ENCODE results near the gene CAMK1G. TPM values are rescaled to one million over a fixed set of nuclear protein-coding genes. Genes with fewer than 3 reads are reported as not detected.

Gene CAMK1G
- 1 to 10 TPM; 2.1 to 6.8 TPM for total RNA-seq
- 10 to 100 TPM; 10.7 to 10.8 TPM for polyA plus RNA-seq (ENCODE audit: insufficient read length in 2 of 2)
- long read RNA-seq, donor 1, partial matches to known transcripts: 0 of 2 reads
- long read RNA-seq, donor 1, other reads (novel, unspliced or antisense): 0 of 2 reads
- long read RNA-seq, donor 2, partial matches to known transcripts: 0 of 1 reads
- long read RNA-seq, donor 2, other reads (novel, unspliced or antisense): 0 of 1 reads
- long read RNA-seq, donor 3: 0 reads
- long read RNA-seq, donor 4: 0 reads

DNA sequence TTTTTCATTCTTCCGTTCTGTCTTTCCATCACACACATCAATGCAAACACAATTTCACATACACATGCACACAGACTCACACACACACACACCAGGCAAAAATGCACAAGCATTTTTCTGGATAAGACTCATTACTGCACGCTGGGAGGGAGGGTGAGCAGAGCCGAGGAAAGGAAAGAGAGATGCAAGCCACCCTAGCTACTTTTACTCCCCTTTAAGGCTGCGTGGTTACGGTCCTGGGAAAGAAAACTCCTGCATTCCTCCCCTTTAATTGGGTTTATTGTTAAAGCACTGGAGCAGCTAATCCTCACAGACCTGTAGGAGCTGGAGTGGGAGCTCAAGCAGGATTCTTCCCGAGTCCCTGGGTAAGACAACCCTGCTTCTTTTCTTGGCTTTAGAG, at the start of gene CAMK1G:
Gene CAMK1G, plus strand, starts transcription at position 307 of the 400 bp plus-strand sequence. CDS start 11,270 bp downstream, outside the sequence.
- 0% methylated on average over 1 of the region's 6 CpGs for WGBS (ENCODE audit: insufficient coverage)
- DNase-seq (ENCODE audit: low read depth in 4 of 6, low spot score in 6 of 6): peak in 5 of 6 donors; percentile 60 to 97 (median 79)
- H3K27ac ChIP-seq (ENCODE audit: low read depth, low read length): peak within 1 kb of the TSS; percentile 67
- peaks cover 20% of the 10 kb centered on the region for H3K4me1 ChIP-seq (ENCODE audit: control insufficient read depth, insufficient read depth, low read length)
- H3K4me3 ChIP-seq (ENCODE audit: low read depth, low read length): peak within 1 kb of the TSS; percentile 49
- H3K9me3 ChIP-seq (ENCODE audit: control insufficient read depth, insufficient read depth, low read length): no peaks in the 10 kb centered on the region
- no peaks in the 10 kb centered on the region for H3K36me3 ChIP-seq (ENCODE audit: control insufficient read depth, insufficient read depth, low read length)
- H3K27me3 ChIP-seq (ENCODE audit: control insufficient read depth, insufficient read depth, low read length): peaks cover 13% of the 10 kb centered on the region

DNA sequence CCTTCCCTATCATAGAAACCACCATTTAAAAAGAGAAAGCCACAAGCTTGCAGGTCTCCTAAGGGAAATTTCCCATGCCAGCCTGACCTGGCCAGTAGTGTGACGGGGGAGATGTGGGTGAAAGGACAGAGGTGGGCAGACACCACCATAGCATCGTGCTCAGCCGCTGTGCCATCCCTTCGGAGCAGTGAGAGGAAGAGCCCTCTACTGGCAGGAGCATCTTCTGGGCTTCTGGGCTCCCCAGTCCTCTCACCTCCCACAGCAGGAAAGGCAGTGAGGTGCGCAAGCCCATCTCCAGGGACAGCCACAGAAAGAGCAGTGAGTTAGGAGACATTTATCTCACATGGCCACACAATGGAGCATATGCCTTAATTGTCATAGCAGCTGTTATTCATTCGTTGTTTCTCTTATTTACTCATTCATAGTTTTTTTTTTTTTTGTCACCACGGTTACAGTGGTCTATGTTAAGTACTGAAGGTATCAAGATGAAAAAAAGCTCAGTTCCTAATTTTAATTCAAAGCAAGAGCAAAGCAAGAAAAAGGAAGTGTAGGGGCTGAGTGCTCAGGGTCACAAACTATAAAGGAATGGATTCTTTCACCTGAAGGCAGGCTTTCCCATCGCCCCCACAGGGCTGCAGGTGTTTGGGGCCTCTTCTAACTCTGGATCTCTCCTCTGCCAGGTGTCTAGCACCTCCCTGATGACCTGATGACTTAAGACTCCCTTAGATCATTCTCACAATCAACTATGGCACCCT, 48.8 kb upstream of the CAMK1G start:
- Histone ChIP-seq H3K27me3 (ENCODE audit: control insufficient read depth, insufficient read depth, low read length) (no peaks in the 10 kb centered on the region), H3K9me3 (ENCODE audit: control insufficient read depth, insufficient read depth, low read length) (no peaks in the 10 kb centered on the region), H3K4me3 (ENCODE audit: low read depth, low read length) (no peak overlapping the region), H3K27ac (ENCODE audit: low read depth, low read length) (no peak overlapping the region), H3K36me3 (ENCODE audit: control insufficient read depth, insufficient read depth, low read length) (no peaks in the 10 kb centered on the region), H3K4me1 (ENCODE audit: control insufficient read depth, insufficient read depth, low read length) (no peaks in the 10 kb centered on the region)
- DNase-seq (ENCODE audit: low read depth in 4 of 6, low spot score in 6 of 6): peak in 1 of 6 donors; percentile 14
- WGBS (ENCODE audit: insufficient coverage): 81% methylated on average over 5 of the region's 8 CpGs

DNA sequence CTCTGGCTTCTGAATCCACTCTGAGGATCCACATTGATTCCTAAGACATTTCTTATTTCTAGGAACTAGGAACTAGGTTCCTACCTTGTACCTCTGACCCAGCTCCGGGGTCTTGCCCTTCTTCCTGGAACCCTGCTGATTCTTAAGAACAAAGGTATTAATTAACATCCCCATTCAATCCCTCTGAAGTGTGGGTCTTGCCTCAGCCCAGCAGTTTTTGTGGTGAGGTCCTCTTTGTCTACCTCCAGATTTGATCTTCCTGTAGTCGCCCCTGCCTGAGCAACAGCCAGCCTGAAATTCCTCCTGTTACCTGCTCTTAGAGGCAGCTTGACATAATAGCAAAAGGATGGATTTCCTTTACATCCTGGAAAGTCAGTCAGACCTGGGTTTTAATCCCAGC, 46.7 kb upstream of the CAMK1G start:
- no peaks in the 10 kb centered on the region for H3K9me3 ChIP-seq (ENCODE audit: control insufficient read depth, insufficient read depth, low read length)
- no peak overlapping the region for H3K4me3 ChIP-seq (ENCODE audit: low read depth, low read length)
- peaks cover under 1% of the 10 kb centered on the region for H3K27me3 ChIP-seq (ENCODE audit: control insufficient read depth, insufficient read depth, low read length)
- DNase-seq (ENCODE audit: low read depth in 4 of 6, low spot score in 6 of 6): no peak
- no CpG with 5 or more reads among the region's 2 CpGs for WGBS (ENCODE audit: insufficient coverage)
- H3K4me1 ChIP-seq (ENCODE audit: control insufficient read depth, insufficient read depth, low read length): no peaks in the 10 kb centered on the region
- H3K27ac ChIP-seq (ENCODE audit: low read depth, low read length): no peak overlapping the region
- H3K36me3 ChIP-seq (ENCODE audit: control insufficient read depth, insufficient read depth, low read length): no peaks in the 10 kb centered on the region

DNA sequence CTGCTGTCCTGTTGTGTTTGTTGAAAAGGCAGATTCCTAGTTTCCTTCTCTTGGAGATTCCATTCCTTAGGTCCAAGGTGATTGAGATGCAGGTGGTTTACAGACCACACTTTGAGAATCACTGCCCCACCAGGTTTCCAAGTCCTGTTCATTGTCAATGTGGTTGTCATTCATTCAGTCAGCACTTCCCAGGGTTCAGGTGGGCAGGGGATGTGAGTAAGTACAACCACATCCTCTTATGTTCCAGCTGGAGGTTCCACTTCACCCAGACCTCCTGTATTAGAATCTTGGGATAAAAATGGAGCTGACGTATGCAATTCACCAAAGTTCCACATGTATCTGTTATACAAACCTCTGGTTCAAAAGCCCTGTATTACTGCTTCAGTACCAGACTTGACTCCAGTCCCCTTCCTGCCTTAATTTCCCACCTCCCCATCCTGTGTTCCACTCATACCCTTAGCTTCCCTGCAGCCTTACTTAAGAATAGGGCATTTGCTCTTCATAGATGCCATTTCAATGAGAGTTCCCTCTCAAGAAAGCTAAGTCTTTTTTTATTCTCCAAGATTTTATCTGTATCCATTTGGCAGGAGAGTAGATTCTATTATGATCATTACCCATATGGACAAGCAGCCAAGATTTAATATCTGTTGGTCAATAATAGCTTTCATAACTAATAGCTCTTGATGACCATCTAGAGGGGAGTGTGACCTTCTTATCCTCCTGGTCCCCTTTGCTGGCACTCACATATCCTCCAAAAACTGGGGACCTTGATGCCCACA, 46.0 kb upstream of the CAMK1G start:
- Histone ChIP-seq H3K36me3 (ENCODE audit: control insufficient read depth, insufficient read depth, low read length) (no peaks in the 10 kb centered on the region), H3K27ac (ENCODE audit: low read depth, low read length) (no peak overlapping the region), H3K4me3 (ENCODE audit: low read depth, low read length) (no peak overlapping the region), H3K9me3 (ENCODE audit: control insufficient read depth, insufficient read depth, low read length) (no peaks in the 10 kb centered on the region), H3K4me1 (ENCODE audit: control insufficient read depth, insufficient read depth, low read length) (no peaks in the 10 kb centered on the region), H3K27me3 (ENCODE audit: control insufficient read depth, insufficient read depth, low read length) (peaks cover 2% of the 10 kb centered on the region)
- 100% methylated on average over 1 of the region's 1 CpG for WGBS (ENCODE audit: insufficient coverage)
- DNase-seq (ENCODE audit: low read depth in 4 of 6, low spot score in 6 of 6): no peak

DNA sequence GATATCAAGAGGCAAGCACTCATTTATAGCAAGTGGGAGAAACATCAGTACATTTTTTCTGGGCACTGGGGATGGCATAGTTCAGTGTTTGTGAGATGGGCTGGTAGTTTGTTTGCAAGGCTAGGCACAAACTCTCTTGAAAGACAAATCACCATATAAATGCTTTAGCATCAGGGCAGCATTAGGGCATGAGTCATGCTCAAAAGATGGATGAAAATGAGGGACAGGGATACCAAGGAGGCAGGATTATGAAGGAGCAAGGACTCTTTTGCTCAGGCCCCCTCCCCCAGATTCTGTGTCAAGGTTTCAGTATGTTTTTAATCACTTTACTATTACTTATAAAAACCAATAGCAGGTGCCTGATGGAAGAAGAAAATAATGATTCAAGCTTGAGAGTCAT, 43.9 kb upstream of the CAMK1G start:
- H3K4me3 ChIP-seq (ENCODE audit: low read depth, low read length): no peak overlapping the region
- H3K9me3 ChIP-seq (ENCODE audit: control insufficient read depth, insufficient read depth, low read length): no peaks in the 10 kb centered on the region
- H3K27ac ChIP-seq (ENCODE audit: low read depth, low read length): no peak overlapping the region
- no peaks in the 10 kb centered on the region for H3K4me1 ChIP-seq (ENCODE audit: control insufficient read depth, insufficient read depth, low read length)
- H3K27me3 ChIP-seq (ENCODE audit: control insufficient read depth, insufficient read depth, low read length): peaks cover 2% of the 10 kb centered on the region
- DNase-seq (ENCODE audit: low read depth in 4 of 6, low spot score in 6 of 6): no peak
- no peaks in the 10 kb centered on the region for H3K36me3 ChIP-seq (ENCODE audit: control insufficient read depth, insufficient read depth, low read length)

DNA sequence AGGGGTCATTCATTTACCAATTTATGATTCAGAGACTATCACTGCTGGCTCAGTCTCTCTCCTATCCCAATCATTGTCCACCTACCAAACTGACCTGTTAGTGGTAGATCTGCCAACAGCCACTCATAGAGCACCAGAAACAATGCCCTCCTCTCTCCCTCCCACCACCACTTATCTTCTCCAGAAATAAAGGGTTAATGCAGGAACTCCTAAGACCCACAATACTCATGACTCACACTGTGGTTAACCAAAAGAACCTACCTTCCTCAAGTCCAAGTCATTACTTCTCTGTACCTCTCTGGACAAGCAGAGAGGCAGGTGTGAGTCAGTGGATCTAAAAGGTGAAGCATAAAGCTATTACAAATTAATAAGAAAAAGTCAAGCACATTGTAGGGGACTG, 40.9 kb upstream of the CAMK1G start:
- H3K27me3 ChIP-seq (ENCODE audit: control insufficient read depth, insufficient read depth, low read length): peaks cover 2% of the 10 kb centered on the region
- no peak for DNase-seq (ENCODE audit: low read depth in 4 of 6, low spot score in 6 of 6)
- no peaks in the 10 kb centered on the region for H3K9me3 ChIP-seq (ENCODE audit: control insufficient read depth, insufficient read depth, low read length)
- no peaks in the 10 kb centered on the region for H3K4me1 ChIP-seq (ENCODE audit: control insufficient read depth, insufficient read depth, low read length)
- no peak overlapping the region for H3K4me3 ChIP-seq (ENCODE audit: low read depth, low read length)
- no peak overlapping the region for H3K27ac ChIP-seq (ENCODE audit: low read depth, low read length)
- H3K36me3 ChIP-seq (ENCODE audit: control insufficient read depth, insufficient read depth, low read length): no peaks in the 10 kb centered on the region

DNA sequence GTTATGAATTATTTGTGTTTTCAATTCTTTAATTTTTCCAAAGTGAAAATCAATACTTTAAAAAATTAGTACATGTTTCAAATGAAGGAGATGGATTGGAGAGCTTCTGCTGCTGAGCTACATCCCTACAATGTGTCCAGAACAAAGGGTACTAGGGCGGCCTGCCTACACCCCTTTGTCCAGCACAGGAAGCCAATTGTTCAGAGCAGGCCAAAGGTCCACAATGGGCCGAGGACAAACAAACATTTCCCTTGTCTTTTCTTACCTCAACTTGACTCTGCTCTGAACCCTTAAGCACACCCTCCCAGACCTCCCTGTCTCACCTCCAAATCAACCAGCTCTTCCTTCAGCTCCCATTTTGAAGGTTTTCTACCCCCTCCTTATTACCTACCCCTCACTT, 39.4 kb upstream of the CAMK1G start:
- no peak for DNase-seq (ENCODE audit: low read depth in 4 of 6, low spot score in 6 of 6)
- Histone ChIP-seq H3K27me3 (ENCODE audit: control insufficient read depth, insufficient read depth, low read length) (peaks cover 2% of the 10 kb centered on the region), H3K4me1 (ENCODE audit: control insufficient read depth, insufficient read depth, low read length) (no peaks in the 10 kb centered on the region), H3K36me3 (ENCODE audit: control insufficient read depth, insufficient read depth, low read length) (no peaks in the 10 kb centered on the region), H3K4me3 (ENCODE audit: low read depth, low read length) (no peak overlapping the region), H3K9me3 (ENCODE audit: control insufficient read depth, insufficient read depth, low read length) (no peaks in the 10 kb centered on the region), H3K27ac (ENCODE audit: low read depth, low read length) (no peak overlapping the region)
- 67% methylated on average over 2 of the region's 2 CpGs for WGBS (ENCODE audit: insufficient coverage)

DNA sequence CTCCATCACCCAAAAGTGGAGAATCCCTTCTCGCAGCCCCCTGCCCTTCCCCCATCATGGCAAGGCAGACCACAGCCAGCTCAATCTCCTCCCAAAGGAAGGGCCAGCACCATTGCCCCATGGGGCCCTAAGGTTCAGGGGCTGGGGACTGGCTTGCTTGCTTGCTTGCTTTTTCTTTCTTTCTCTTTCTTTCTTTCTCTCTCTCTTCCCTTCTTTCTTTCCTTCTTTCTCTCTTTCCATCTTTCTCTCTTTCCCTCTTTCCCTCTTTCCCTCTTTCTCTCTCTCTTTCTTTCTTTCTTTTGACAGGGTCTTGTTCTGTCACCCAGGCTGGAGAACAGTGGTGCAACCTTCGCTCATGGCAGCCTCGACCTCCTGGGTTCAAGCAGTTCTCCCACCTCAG, 38.1 kb upstream of the CAMK1G start:
- 100% methylated on average over 1 of the region's 3 CpGs for WGBS (ENCODE audit: insufficient coverage)
- no peak for DNase-seq (ENCODE audit: low read depth in 4 of 6, low spot score in 6 of 6)
- Histone ChIP-seq H3K4me1 (ENCODE audit: control insufficient read depth, insufficient read depth, low read length) (no peaks in the 10 kb centered on the region), H3K27me3 (ENCODE audit: control insufficient read depth, insufficient read depth, low read length) (peaks cover 2% of the 10 kb centered on the region), H3K9me3 (ENCODE audit: control insufficient read depth, insufficient read depth, low read length) (no peaks in the 10 kb centered on the region), H3K27ac (ENCODE audit: low read depth, low read length) (no peak overlapping the region), H3K36me3 (ENCODE audit: control insufficient read depth, insufficient read depth, low read length) (no peaks in the 10 kb centered on the region), H3K4me3 (ENCODE audit: low read depth, low read length) (no peak overlapping the region)

DNA sequence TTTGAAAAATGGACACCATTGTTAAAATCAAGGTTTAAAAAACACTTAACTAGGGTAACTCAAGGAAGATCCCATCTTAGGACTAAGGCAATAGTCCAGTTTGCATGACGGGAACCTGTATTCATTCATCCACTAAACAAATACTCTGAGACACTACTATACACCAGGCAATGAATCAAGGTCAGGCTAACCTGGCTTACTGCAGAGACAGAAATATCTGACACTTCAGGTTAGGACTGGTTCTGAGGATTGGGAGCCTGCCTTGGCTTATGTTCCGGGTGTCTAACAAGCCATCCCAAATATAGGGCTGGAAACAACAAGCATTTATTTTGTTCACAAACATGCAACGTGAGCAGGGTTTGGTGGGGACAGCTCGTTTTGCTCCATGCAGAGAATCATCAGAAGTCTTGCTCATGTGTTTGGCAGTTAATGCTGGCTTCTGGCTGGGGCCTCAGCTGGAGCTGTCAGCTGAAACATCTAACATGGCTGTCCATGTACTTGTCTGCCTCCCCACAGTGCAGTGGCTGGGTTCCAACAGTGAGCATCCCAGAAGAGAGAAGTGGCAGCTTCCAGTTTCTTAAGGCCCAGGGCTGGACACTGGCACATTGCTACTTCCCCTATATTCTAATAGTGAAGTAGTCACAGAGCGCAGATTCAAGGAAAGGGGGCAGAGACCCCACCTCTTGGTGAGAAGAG, 37.0 kb upstream of the CAMK1G start:
- Histone ChIP-seq H3K27ac (ENCODE audit: low read depth, low read length) (no peak overlapping the region), H3K4me3 (ENCODE audit: low read depth, low read length) (no peak overlapping the region), H3K36me3 (ENCODE audit: control insufficient read depth, insufficient read depth, low read length) (no peaks in the 10 kb centered on the region), H3K9me3 (ENCODE audit: control insufficient read depth, insufficient read depth, low read length) (no peaks in the 10 kb centered on the region), H3K4me1 (ENCODE audit: control insufficient read depth, insufficient read depth, low read length) (no peaks in the 10 kb centered on the region), H3K27me3 (ENCODE audit: control insufficient read depth, insufficient read depth, low read length) (peaks cover 3% of the 10 kb centered on the region)
- 63% methylated on average over 4 of the region's 5 CpGs for WGBS (ENCODE audit: insufficient coverage)
- DNase-seq (ENCODE audit: low read depth in 4 of 6, low spot score in 6 of 6): peak in 2 of 6 donors; percentile 45 to 54
